HCT116 (cell line): ENCODE measurements around the gene FKBP14. TPM values are rescaled to one million over a fixed set of nuclear protein-coding genes. Genes with fewer than 3 reads are reported as not detected.

Experiments used
- ATAC-seq: fragments of 200-7000 bp; cut with Tn5 transposase; 2 replicates; pipeline ENCODE4 v1.9.1; 2020; ENCODE audit warnings: mild to moderate bottlenecking, moderate library complexity
- BruUV-seq: library from RNA; stranded (reverse); fragments of 400-500 nt; replicated peaks from 2 replicates; lab custom pipeline; 2021; lab: Mats Ljungman, UMichigan
- CTCF ChIA-PET: fragments of 300-600 bp; sonication (Branson Sonifier 250); formaldehyde crosslinking; loops from one replicate; lab custom pipeline; 2021; ENCODE audit warnings: antibody characterized with exemption; lab: Charles Lee
- POLR2A ChIA-PET: fragments of 300-600, 350-600 bp; sonication (Branson Sonifier 250); formaldehyde crosslinking; loops from one replicate; lab custom pipeline; 2021; ENCODE audit warnings: antibody characterized with exemption; lab: Charles Lee
- RAD21 ChIA-PET, 2 experiments: fragments of 300-600 bp; sonication (Branson Sonifier 250); formaldehyde crosslinking; loops; one replicate each; lab custom pipeline; 2023; ENCODE audit warnings: low total read pairs in 2 of 2; ENCODE audit not compliant: uncharacterized antibody in 2 of 2, unreplicated experiment in 2 of 2, low non-redundant PET in 1 of 2; lab: Charles Lee
- DNase-seq: peaks from one replicate; pipeline ENCODE4 v3.0.0-alpha.2; 2010; ENCODE audit warnings: low read depth, low spot score
- H2AFZ ChIP-seq: fragments of 200-600 bp; shearing (Covaris generic), sonication (generic); 2 replicates; pipeline ENCODE4 v1.6.1; 2017; ENCODE audit warnings: low read depth, mixed run types, mixed read lengths, antibody characterized with exemption, low read length; ENCODE audit not compliant: poor library complexity, severe bottlenecking
- H3K27ac ChIP-seq: 2 replicates; pipeline ENCODE4 v1.5.1; 2012; ENCODE audit warnings: low read depth, low read length
- H3K27me3 ChIP-seq: fragments of 200-600 bp; sonication (generic); 2 replicates; pipeline ENCODE4 v1.6.1; 2016; ENCODE audit warnings: mixed run types, low read length, mixed read lengths; ENCODE audit not compliant: insufficient read depth
- H3K36me3 ChIP-seq, 2 experiments: fragments of 200-500 bp in 1 of 2; fragments of 200-600 bp in 1 of 2; sonication (Bioruptor generic) in 1 of 2; sonication (generic) in 1 of 2; 2 replicates each; pipeline versions ENCODE4 v1.5.1 to v1.6.1; 2014 to 2016; ENCODE audit warnings: low read length in 2 of 2, inconsistent platforms in 1 of 2, mixed read lengths in 1 of 2, mixed run types in 1 of 2; ENCODE audit not compliant: insufficient read depth in 2 of 2, control insufficient read depth in 1 of 2
- H3K4me1 ChIP-seq, 2 experiments: fragments of 200-600 bp in 1 of 2; sonication (generic) in 1 of 2; 2 replicates each; pipeline versions ENCODE4 v1.5.1 to v1.6.1; 2012 to 2017; ENCODE audit warnings: low read length in 2 of 2, inconsistent platforms in 1 of 2, mild to moderate bottlenecking in 1 of 2, mixed read lengths in 1 of 2, mixed run types in 1 of 2, moderate library complexity in 1 of 2; ENCODE audit not compliant: insufficient read depth in 2 of 2, control insufficient read depth in 1 of 2
- H3K4me2 ChIP-seq: fragments of 200-600 bp; sonication (generic); 2 replicates; pipeline ENCODE4 v1.6.1; 2017; ENCODE audit warnings: mixed run types, low read length, mixed read lengths
- H3K4me3 ChIP-seq, 2 experiments: fragments of 200-600 bp in 1 of 2; sonication (generic) in 1 of 2; replicated peaks in 1 of 2; 2 replicates each; pipeline ENCODE4 v1.5.1; 2011 to 2016; ENCODE audit warnings: low read length in 2 of 2, control low read depth in 1 of 2, low read depth in 1 of 2, mild to moderate bottlenecking in 1 of 2, mixed read lengths in 1 of 2, mixed run types in 1 of 2
- H3K79me2 ChIP-seq: fragments of 200-600 bp; sonication (generic); 2 replicates; pipeline ENCODE4 v1.6.1; 2017; ENCODE audit warnings: mild to moderate bottlenecking, mixed run types, low read length, moderate library complexity, mixed read lengths; ENCODE audit not compliant: insufficient read depth
- H3K9ac ChIP-seq: fragments of 200-600 bp; sonication (generic); 2 replicates; pipeline ENCODE4 v1.6.1; 2016; ENCODE audit warnings: low read length, mixed read lengths
- H3K9me2 ChIP-seq: fragments of 200-600 bp; sonication (generic), shearing (Covaris generic); 2 replicates; pipeline ENCODE4 v1.6.1; 2017; ENCODE audit warnings: mixed run types, mild to moderate bottlenecking, moderate library complexity; ENCODE audit not compliant: insufficient read depth
- H3K9me3 ChIP-seq, 2 experiments: fragments of 200-500 bp in 1 of 2; fragments of 200-600 bp in 1 of 2; sonication (Bioruptor generic) in 1 of 2; sonication (generic) in 1 of 2; 2 replicates each; pipeline ENCODE4 v1.6.1; 2014 to 2017; ENCODE audit warnings: low read length in 2 of 2, mixed read lengths in 2 of 2, inconsistent platforms in 1 of 2, low read depth in 1 of 2, mild to moderate bottlenecking in 1 of 2, mixed run types in 1 of 2, moderate library complexity in 1 of 2; ENCODE audit not compliant: control insufficient read depth in 1 of 2, insufficient read depth in 1 of 2
- H4K20me1 ChIP-seq: fragments of 200-600 bp; sonication (generic), shearing (Covaris generic); 2 replicates; pipeline ENCODE4 v1.6.1; 2017; ENCODE audit warnings: mixed run types, mild to moderate bottlenecking, moderate library complexity; ENCODE audit not compliant: insufficient read depth
- CBX3 ChIP-seq: IDR thresholded peaks from 2 replicates; pipeline ENCODE4 v1.6.1; 2012; ENCODE audit warnings: low read depth
- CTCF ChIP-seq, 3 experiments: fragments of 200-600 bp in 1 of 3; sonication (generic) in 1 of 3; IDR thresholded peaks in 2 of 3; conservative IDR thresholded peaks in 1 of 3; 2 replicates each; pipeline ENCODE4 v1.5.1; 2012 to 2017; ENCODE audit warnings: low read depth in 2 of 3, low read length in 2 of 3, antibody characterized with exemption in 1 of 3, borderline replicate concordance in 1 of 3, control low read depth in 1 of 3, mild to moderate bottlenecking in 1 of 3, mixed read lengths in 1 of 3, mixed run types in 1 of 3, moderate library complexity in 1 of 3; ENCODE audit not compliant: insufficient read depth in 1 of 3
- EGR1 ChIP-seq: IDR thresholded peaks from 2 replicates; pipeline ENCODE4 v1.6.1; 2012; ENCODE audit warnings: low read depth
- JUND ChIP-seq: IDR thresholded peaks from 2 replicates; pipeline ENCODE4 v1.6.1; 2012
- MAX ChIP-seq: IDR thresholded peaks from 2 replicates; pipeline ENCODE4 v1.6.1; 2012
- POLR2AphosphoS5 ChIP-seq: IDR thresholded peaks from 2 replicates; pipeline ENCODE4 v1.6.1; 2011; ENCODE audit warnings: mild to moderate bottlenecking, low read depth, low read length, moderate library complexity
- SIN3A ChIP-seq: IDR thresholded peaks from 2 replicates; pipeline ENCODE4 v1.6.1; 2012; ENCODE audit warnings: low read depth
- TCF7L2 ChIP-seq: IDR thresholded peaks from 2 replicates; pipeline ENCODE4 v1.7.0; 2011; ENCODE audit warnings: borderline replicate concordance, inconsistent platforms; ENCODE audit not compliant: insufficient read depth, insufficient read length; ENCODE audit errors: extremely low read depth
- YY1 ChIP-seq: IDR thresholded peaks from 2 replicates; pipeline ENCODE4 v1.6.1; 2011; ENCODE audit warnings: low read length, low read depth, moderate library complexity, mild to moderate bottlenecking; ENCODE audit not compliant: insufficient replicate concordance; ENCODE audit errors: extremely low read depth
- ZFX ChIP-seq: fragments of 450-650 bp; IDR thresholded peaks from 2 replicates; pipeline ENCODE4 v1.6.1; 2017
- ZNF274 ChIP-seq: fragments of 200-500 bp; sonication (Bioruptor generic); IDR thresholded peaks from 2 replicates; pipeline ENCODE4 v1.6.1; 2014; ENCODE audit warnings: mild to moderate bottlenecking, low read depth, low read length, inconsistent platforms
- intact Hi-C: fragments of 100-400 bp; cut with micrococcal nuclease; formaldehyde crosslinking; loops from 2 replicates; pipeline ENCODE4 v1.10.0; 2022
- total RNA-seq: library from RNA; stranded (reverse); gene quantifications from one replicate; pipeline ENCODE4 v1.2.1, GENCODE V29; 2021; ENCODE audit not compliant: unreplicated experiment

Gene FKBP14
- total RNA-seq, 1 experiment from 2014 or later, result 13.6 TPM

GRCh38 chr7:29988424-29989256, 37.9 kb downstream of the FKBP14 start:
- intact Hi-C loops, result loop anchor here (1.0 kb wide), 1 partner anchor 38 kb away; the partner anchor contains the start of gene FKBP14
- H3K36me3 ChIP-seq, result 0 out of 4 replicates have a peak, but pooled peaks cover 0 to 2% of the 10 kb centered on the region in 2 experiments

GRCh38 chr7:29987811-29988317, 38.6 kb downstream of the FKBP14 start:
- Histone ChIP-seq H3K9me3 (no peaks in the 10 kb centered on the region), H3K36me3 (0 out of 4 replicates have a peak, but pooled peaks cover 0 to 4% of the 10 kb centered on the region in 2 experiments), H2AFZ (no peak overlapping the region), H3K27ac (peak overlapping the region; percentile 100), H4K20me1 (no peaks in the 10 kb centered on the region), H3K4me1 (peaks cover 14 to 42% of the 10 kb centered on the region in 2 experiments), H3K4me3 (peak overlapping the region; percentile 80 to 88), H3K9me2 (no peaks in the 10 kb centered on the region), H3K4me2 (peak overlapping the region; percentile 91), H3K9ac (peak overlapping the region; percentile 95), H3K79me2 (peaks cover 56% of the 10 kb centered on the region), H3K27me3 (no peaks in the 10 kb centered on the region)
- POLR2A ChIA-PET, result interaction anchor here (1.1 to 1.9 kb wide), 2 partner anchors 10 to 39 kb away, joined by 3 to 4 read pairs; partner anchors contain the start of gene FKBP14
- RAD21 ChIA-PET, result no interaction called here
- peak; percentile 51 for ATAC-seq
- no TSS peak for BruUV-seq
- intact Hi-C loops, result loop anchor here (1.0 kb wide), 1 partner anchor 38 kb away; the partner anchor contains the start of gene FKBP14
- CTCF ChIA-PET, result no interaction called here
- DNase-seq, result peak; percentile 89
- TF ChIP-seq CBX3 (no peak; the same call in 1 of the 2 replicates), JUND (peak; percentile 94), MAX (peak; percentile 84), POLR2AphosphoS5 (peak; percentile 45; the same call in 1 of the 2 replicates), CTCF (IDR thresholded peaks at IDR 0.05 in 2 of 3, conservative IDR thresholded peaks at IDR 0.05 in 1 of 3; ENCODE audit: borderline replicate concordance in 1 of 3, insufficient read depth in 1 of 3, low read depth in 2 of 3, low read length in 2 of 3) (no peak), SIN3A (peak; percentile 64; the same call in 1 of the 2 replicates), EGR1 (no peak; the same call in 1 of the 2 replicates)

More at GRCh38 chr7:29988424-29989256, 37.9 kb downstream of the FKBP14 start:
- DNase-seq (peak; percentile 67), ATAC-seq (peak; percentile 63)
- ChIA-PET POLR2A (interaction anchor here (1.1 to 1.9 kb wide), 2 partner anchors 10 to 38 kb away, joined by 3 to 4 read pairs; partner anchors contain the start of gene FKBP14), RAD21 (no interaction called here), CTCF (no interaction called here)
- H3K9me3 ChIP-seq, result 0 out of 4 replicates have a peak, but pooled peaks cover 0 to 3% of the 10 kb centered on the region in 2 experiments
- H3K4me3 ChIP-seq, result peak overlapping the region; percentile 80 to 88
- peak overlapping the region; percentile 91 for H3K4me2 ChIP-seq
- no peak for TF ChIP-seq ZNF274
- TF ChIP-seq SIN3A, result peak; percentile 15; the same call in 1 of the 2 replicates
- 0 out of 2 replicates have a peak, but pooled peaks have one; percentile 39 for TF ChIP-seq MAX
- TF ChIP-seq CBX3, result peak; percentile 39; the same call in 1 of the 2 replicates
- peak; percentile 91 for TF ChIP-seq YY1
- TF ChIP-seq TCF7L2, result no peak
- peak; percentile 81 for TF ChIP-seq ZFX
- TF ChIP-seq, all 23 proteins: peak for 5
- TSS peak; percentile 32 for BruUV-seq
- Histone ChIP-seq H3K79me2 (peaks cover 52% of the 10 kb centered on the region), H4K20me1 (no peaks in the 10 kb centered on the region), H3K27ac (peak overlapping the region; percentile 100), H2AFZ (no peak overlapping the region), H3K4me1 (peaks cover 14 to 42% of the 10 kb centered on the region in 2 experiments), H3K27me3 (no peaks in the 10 kb centered on the region), H3K9ac (peak overlapping the region; percentile 95), H3K9me2 (no peaks in the 10 kb centered on the region)
